ENCODE data around the gene XAB2. TPM values are rescaled to one million over a fixed set of nuclear protein-coding genes. Genes with fewer than 3 reads are reported as not detected.

The XAB2 gene
- total RNA-seq (2014; rRNA removed; shearing (Covaris generic)), result 34.8 and 36.0 TPM in 2 replicates
- polyA plus RNA-seq (2014; cell fraction: nucleus; rRNA removed), result 72.3 and 77.3 TPM in 2 replicates

DNA sequence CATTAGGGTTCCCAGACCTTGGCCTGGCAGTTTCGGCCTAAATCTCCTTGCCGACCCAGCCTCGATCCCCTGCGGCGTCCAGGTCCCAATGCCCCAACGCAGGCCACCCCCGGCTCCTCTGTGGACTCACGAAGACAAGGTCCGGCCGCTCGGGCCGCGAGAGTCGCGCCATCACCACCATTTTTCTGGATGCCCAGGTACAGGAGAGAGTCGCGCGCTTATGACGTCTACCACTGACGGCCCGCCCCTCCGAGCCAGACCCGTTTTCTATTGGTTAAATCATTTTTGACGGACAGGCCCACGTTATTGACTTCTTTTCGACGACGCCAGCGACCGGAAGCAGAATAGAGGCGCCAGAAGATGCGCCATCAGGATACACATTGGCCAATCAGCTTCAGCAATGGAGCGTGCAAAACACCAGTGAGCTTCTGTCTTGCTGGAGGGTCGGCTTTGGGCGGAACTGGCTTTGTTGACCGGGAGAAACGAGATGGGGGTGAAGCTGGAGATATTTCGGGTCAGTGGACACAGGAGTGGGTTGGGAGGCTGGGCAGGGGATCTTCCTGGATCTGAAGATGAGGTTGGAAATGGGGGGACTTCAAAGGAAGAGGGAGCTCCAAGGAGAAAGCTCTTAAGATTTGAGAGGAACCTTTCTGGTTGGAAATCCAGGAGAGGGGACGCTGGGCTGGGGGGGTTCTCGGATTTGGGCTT is at the start of gene XAB2, which contains the start of gene PET100:
Gene XAB2, minus strand, starts transcription at position 199 of the 708 bp plus-strand sequence. Its CDS starts 18 bp downstream, at position 181.
Gene PET100, plus strand, starts transcription at position 447 of the 708 bp plus-strand sequence. Its CDS starts 41 bp downstream, at position 488.
- DNase-seq (ENCODE audit: extremely low read depth, low read depth), result peak; percentile 98

GRCh38 chr19:7677669-7678311 is 48.4 kb upstream of the XAB2 start:
- DNase-seq (ENCODE audit: extremely low read depth, low read depth), result no peak

- DNase-seq (ENCODE audit: extremely low read depth, low read depth), result no peak
Observed at GRCh38 chr19:7676854-7677253, 47.5 kb upstream of the XAB2 start, which contains the start of gene MCEMP1. MCEMP1 (plus strand) TSS chr19:7677090; CDS start chr19:7677121, 31 bp downstream.

DNA sequence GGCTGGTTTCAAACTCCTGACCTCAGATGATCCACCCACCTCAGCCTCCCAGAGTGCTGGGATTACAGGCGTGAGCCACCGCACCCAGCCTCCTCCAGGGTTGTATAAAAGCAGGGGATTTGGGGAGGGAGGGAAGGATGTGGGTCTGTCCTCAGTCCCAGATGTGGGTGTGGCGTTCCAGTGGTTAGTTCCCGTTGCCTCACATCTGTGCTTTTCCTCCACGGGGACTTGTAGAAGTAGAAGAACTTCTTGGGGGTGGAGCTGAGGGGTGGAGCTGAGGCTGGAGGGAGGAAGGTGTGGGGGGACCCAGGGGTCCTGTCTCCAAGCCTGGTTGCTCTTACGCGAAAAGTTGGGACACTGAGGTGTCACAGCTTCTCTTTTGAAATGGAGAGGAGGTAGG is 47.0 kb upstream of the XAB2 start:
- DNase-seq (ENCODE audit: extremely low read depth, low read depth), result no peak

GRCh38 chr19:7674010-7675005 is 45.0 kb upstream of the XAB2 start:
- DNase-seq (ENCODE audit: extremely low read depth, low read depth), result peak; percentile 50

DNA sequence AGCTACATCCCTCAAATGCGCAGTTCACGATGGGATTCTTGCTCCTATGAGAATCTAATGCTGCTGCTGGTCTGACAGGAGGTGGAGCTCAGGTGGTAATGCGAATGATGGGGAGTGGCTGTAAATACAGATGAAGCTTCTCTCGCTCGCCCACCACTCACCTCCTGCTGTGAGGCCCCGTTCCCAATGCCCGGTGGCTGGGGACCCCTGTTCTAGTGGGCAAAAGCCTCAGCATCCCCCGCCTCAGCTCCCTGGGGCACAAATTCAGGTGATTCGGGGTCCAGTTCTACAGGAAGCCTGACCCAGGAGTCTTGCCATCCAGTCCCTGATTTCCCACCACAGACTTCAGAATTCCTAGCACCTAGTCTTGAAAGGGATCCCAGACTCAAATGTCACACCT is 43.2 kb upstream of the XAB2 start:
- no peak for DNase-seq (ENCODE audit: extremely low read depth, low read depth)

DNA sequence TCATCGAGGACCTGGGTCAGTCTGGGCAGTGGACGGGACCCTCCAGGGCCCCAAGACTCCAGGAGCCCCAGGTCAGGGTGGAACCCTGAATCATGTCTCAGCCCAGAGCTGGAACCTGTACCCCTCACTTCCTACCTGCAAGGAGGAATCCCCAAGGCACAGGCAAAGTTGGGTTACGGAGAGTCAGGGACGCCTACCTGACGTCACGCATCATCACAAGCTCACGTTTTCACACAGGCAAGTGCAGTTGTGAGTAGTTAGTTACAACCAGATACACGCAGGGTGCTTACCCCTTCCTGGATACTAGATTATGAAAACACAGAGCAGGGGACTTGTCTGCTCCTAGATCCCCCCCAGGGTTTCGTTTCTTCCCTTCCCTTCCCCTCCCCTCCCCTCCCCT is 41.4 kb upstream of the XAB2 start:
- no peak for DNase-seq (ENCODE audit: extremely low read depth, low read depth)

DNA sequence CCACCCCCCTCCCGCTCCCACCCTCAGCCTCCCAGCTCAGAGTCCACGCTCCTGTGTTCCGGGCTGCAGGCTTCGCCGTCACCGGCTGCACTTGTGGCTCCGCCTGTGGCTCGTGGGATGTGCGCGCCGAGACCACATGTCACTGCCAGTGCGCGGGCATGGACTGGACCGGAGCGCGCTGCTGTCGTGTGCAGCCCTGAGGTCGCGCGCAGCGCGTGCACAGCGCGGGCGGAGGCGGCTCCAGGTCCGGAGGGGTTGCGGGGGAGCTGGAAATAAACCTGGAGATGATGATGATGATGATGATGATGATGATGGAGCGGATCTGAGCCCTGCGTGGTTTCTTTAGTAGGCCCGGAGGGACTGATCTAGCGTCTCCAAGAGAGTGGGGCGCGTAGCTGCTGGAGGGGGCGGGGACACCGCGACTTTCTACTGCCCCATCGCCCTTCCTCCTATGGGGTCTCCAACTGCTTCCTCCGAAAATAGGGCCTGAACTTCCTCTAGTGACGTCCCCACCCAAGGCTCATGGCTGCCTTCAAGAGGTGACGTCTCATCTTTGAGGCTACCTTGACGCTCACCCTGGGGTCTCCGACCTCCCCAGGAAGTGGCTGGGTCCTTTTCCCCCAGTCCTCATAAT is 40.9 kb upstream of the XAB2 start:
- DNase-seq (ENCODE audit: extremely low read depth, low read depth), result no peak

- DNase-seq (ENCODE audit: extremely low read depth, low read depth), result no peak
Observed at GRCh38 chr19:7669641-7670040, 40.3 kb upstream of the XAB2 start.

DNA sequence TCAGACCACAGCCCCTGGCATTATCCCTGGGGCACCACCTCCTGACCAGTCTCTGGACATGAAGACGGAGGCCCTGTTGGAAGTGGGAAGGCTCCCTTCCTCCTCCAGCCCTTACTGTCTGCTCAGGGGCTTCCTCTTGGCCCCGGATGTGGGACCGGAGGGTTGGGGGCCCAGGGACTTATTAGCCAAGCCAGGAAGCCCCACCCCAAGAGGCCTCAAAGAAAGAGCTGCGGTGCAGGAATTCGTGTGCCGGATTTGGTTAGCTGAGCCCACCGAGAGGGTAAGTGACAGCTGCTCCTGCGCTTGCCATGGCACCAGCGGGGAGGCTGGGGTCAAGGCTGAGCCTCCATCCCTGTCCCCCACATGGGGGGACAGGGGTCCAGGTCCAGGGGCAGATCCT is 39.5 kb upstream of the XAB2 start, which contains the start of gene RETN:
Gene RETN, plus strand, starts transcription at position 208 of the 400 bp plus-strand sequence. CDS start 278 bp downstream, outside the sequence.
- DNase-seq (ENCODE audit: extremely low read depth, low read depth), result no peak

DNA sequence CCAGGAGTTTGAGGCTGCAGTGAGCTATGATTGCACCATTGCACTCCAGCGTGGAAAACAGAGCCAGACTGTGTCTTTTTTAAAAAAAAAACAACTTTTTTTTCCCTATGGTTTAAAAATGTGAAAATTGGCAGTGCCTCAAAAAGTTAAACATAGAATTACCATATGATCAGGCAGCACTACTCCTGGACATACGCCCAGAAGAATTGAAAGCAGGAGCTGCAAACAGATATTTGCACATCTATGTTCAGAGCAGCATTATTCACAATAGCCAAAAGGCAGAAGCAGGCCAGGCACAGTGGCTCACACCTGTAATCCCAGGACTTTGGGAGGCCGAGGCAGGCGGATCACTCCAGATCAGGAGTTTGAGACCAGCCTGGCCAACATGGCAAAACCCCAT is 35.7 kb upstream of the XAB2 start:
- DNase-seq (ENCODE audit: extremely low read depth, low read depth), result no peak

- DNase-seq (ENCODE audit: extremely low read depth, low read depth), result no peak
Observed at GRCh38 chr19:7663706-7664105, 34.4 kb upstream of the XAB2 start.

- no peak for DNase-seq (ENCODE audit: extremely low read depth, low read depth)
Observed at GRCh38 chr19:7662657-7663056, 33.3 kb upstream of the XAB2 start.

DNA sequence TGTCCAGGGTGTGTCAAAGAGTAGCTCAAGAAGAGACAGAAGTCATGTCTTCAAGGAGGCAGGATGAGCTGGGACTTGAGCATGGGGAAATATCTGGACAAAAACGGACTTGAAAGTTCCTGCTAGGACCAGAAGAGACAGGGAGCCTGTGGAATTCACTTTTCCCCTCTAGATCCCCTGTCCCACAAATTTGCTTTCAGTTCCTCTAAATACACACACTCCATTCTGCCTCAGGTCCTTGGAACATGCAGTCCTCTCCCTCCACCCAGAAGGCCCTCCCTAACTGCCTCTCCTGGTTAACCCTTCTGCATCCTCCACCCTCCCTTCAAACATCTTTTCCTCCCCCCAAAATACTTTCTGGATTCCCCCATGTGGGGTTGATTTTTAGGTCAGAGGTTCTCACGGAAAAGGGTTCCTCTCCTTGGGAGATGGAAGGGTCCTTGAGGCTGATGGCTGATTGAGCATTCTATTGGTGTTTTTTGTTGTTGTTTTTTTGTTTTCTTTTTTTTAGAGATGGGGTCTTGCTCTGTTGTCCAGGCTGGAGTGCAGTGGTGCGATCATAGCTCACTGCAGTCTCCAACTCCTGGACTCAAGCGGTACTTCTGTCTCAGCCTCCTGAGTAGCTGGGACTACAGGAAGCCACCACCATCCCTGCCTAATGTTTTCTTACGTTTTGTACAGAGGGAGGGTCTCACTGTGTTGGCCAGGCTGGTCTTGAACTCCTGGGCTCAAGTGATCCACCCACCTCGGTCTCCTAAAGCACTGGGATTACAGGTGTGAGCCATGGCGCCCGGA is 32.6 kb upstream of the XAB2 start:
- no peak for DNase-seq (ENCODE audit: extremely low read depth, low read depth)

DNA sequence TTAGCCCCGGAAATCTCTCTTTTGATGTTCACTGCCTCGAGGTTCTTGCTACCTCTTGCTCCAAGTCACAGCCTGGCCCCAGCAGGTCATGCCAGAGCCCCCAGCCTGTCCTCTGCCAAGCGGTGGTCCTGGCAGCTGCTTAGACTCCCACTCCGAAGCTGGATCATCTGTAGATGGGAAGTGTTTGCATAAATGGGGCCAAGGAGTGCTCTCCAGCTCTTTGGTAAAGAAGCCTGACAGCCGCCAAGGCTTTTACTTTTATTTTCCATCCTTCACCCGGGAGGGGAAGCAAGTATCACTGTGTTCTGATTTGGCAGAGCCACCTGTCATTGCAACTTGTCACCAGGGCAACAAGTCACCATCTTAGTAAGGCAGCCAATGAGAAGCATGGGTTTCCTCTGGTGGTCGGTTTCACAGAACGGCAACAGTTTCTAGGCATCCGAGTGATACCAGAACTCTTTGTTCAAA is 28.9 kb upstream of the XAB2 start:
- DNase-seq (ENCODE audit: extremely low read depth, low read depth), result no peak

DNA sequence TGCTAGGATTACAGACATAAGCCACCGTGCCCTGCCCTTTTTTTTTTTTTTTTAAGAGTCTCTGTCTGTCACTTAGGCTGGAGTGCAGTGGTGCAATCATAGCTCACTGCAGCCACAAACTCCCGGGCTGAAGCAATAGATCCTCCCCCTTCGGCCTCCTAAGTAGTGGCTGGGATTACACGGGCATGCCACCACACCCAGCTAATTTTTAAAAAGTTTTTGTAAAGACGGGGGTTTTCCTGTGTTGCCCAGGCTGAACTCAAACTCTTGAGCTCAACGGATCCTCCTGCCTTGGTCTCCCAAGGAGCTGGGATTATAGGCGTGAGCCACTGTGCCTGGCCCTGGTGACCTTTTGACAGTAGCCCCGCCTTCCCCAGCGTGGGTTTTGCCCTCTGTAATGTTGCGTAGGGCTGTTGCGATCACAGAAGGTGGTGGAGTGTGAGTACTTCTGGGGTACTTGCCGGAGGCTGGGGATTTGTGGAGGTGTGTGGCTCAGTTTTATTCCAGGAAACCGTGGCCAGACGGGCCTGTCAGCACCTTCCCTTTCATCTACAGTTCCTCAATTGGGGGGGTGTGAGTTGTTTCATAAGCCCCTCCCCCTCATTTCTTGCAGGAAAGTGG is 27.9 kb upstream of the XAB2 start:
- DNase-seq (ENCODE audit: extremely low read depth, low read depth), result no peak

- DNase-seq (ENCODE audit: extremely low read depth, low read depth), result no peak
Observed at GRCh38 chr19:7655581-7655980, 26.2 kb upstream of the XAB2 start.

- no peak for DNase-seq (ENCODE audit: extremely low read depth, low read depth)
Observed at GRCh38 chr19:7654401-7654800, 25.1 kb upstream of the XAB2 start.
